ENCODE results near the gene USO1. TPM values are rescaled to one million over a fixed set of nuclear protein-coding genes. Genes with fewer than 3 reads are reported as not detected.

Gene USO1
- total RNA-seq (2014; rRNA removed; shearing (Covaris generic)) (241 and 277 TPM in 2 replicates), polyA plus RNA-seq (2016; fragmentation: Nextera tagmentation; extraction: Ambion mirVana) (98.5 and 113 TPM in 2 replicates)
- long read RNA-seq, full-length matches to known transcripts: 4 of 81 reads
- long read RNA-seq, partial matches to known transcripts: 56 of 81 reads
- long read RNA-seq, other reads (novel, unspliced or antisense): 21 of 81 reads

- H3K79me2 ChIP-seq (replicated peaks; ENCODE audit: insufficient read depth): peaks cover 94% of the 10 kb centered on the region
These were observed at the start of gene USO1 for GRCh38 chr4:75724066-75724866. Gene USO1 (plus strand): TSS chr4:75724577. CDS start chr4:75724820, 243 bp downstream.

More at GRCh38 chr4:75724066-75724866, at the start of gene USO1:
- peaks cover 34% of the 10 kb centered on the region for H3K4me1 Mint-ChIP-seq
- H3K4me3 Mint-ChIP-seq: peak within 1 kb of the TSS; percentile 98
- Histone ChIP-seq H4K20me1 (replicated peaks; ENCODE audit: insufficient read depth) (peaks cover 18% of the 10 kb centered on the region), H3K4me3 (peak within 1 kb of the TSS; percentile 68), H3F3A (replicated peaks; ENCODE audit: low read depth) (no peaks in the 10 kb centered on the region), H3K36me3 (ENCODE audit: insufficient read depth) (no peaks in the 10 kb centered on the region; the same call in 1 of the 2 replicates), H3K4me2 (peak within 1 kb of the TSS; percentile 84), H2AFZ (no peak within 1 kb of the TSS), H3K27ac (ENCODE audit: low read depth) (peak within 1 kb of the TSS; percentile 98), H3K4me1 (ENCODE audit: insufficient read depth) (peaks cover 33% of the 10 kb centered on the region), H3K27me3 (ENCODE audit: insufficient read depth) (no peaks in the 10 kb centered on the region), H3K9me2 (ENCODE audit: insufficient read depth) (no peaks in the 10 kb centered on the region)
- DNase-seq (ENCODE audit: low spot score) (peak; percentile 99), ATAC-seq (peak; percentile 80)
- H3K27ac Mint-ChIP-seq: peak within 1 kb of the TSS; percentile 99
- TF ChIP-seq EZH2 (IDR thresholded peaks at IDR 0.05; ENCODE audit: low read depth, unreplicated experiment) (no peak), ETS1 (IDR thresholded peaks at IDR 0.05) (no peak; the same call in 1 of the 2 replicates), ZNF331 (CRISPR knock-in tag; IDR thresholded peaks at IDR 0.05; ENCODE audit: low read depth) (no peak), STAT1 (IDR thresholded peaks at IDR 0.05; ENCODE audit: unreplicated experiment) (no peak), ZNF462 (CRISPR knock-in tag; IDR thresholded peaks at IDR 0.05) (no peak), CREB1 (CRISPR knock-in tag; IDR thresholded peaks at IDR 0.05; ENCODE audit: low read depth) (peak; percentile 59), POLR2AphosphoS5 (IDR thresholded peaks at IDR 0.05; ENCODE audit: low read depth) (peak; percentile 95), JUNB (IDR thresholded peaks at IDR 0.05; ENCODE audit: unreplicated experiment) (no peak), CTCF (conservative IDR thresholded peaks at IDR 0.05; ENCODE audit: low read depth in 2 of 2) (peak; percentile 88 to 96)
- peaks cover 13% of the 10 kb centered on the region for H3K27me3 Mint-ChIP-seq (ENCODE audit: insufficient read depth, low read depth, poor library complexity)
- peaks cover 16% of the 10 kb centered on the region; the same call in 2 of the 3 replicates for H3K36me3 Mint-ChIP-seq (ENCODE audit: low read depth)
- H3K9me3 Mint-ChIP-seq: no peaks in the 10 kb centered on the region

Data from GM23338 (cell line).